Activated T-cell treated with anti-CD3 and anti-CD28 coated beads, Interleukin-2, amount 50 U/mL, for 24 hours (primary cell): ENCODE measurements around the gene ASB16.

Experiments used
- DNase-seq: peaks from one replicate; pipeline ENCODE4 v3.0.0-alpha.2; 2020
- H3K27ac Mint-ChIP-seq: 2 replicates; pipeline ENCODE4 v1.8.0; 2020; ENCODE audit warnings: mild to moderate bottlenecking, mixed read lengths
- H3K27me3 Mint-ChIP-seq: 2 replicates; pipeline ENCODE4 v1.8.0; 2020; ENCODE audit warnings: mixed read lengths
- H3K36me3 Mint-ChIP-seq: 2 replicates; pipeline ENCODE4 v1.8.0; 2020; ENCODE audit warnings: low read depth, mixed read lengths
- H3K4me1 Mint-ChIP-seq: 2 replicates; pipeline ENCODE4 v1.8.0; 2020; ENCODE audit warnings: low read depth, mixed read lengths
- H3K4me3 Mint-ChIP-seq: 2 replicates; pipeline ENCODE4 v1.8.0; 2020; ENCODE audit warnings: mild to moderate bottlenecking, moderate library complexity, mixed read lengths
- H3K9me3 Mint-ChIP-seq: 2 replicates; pipeline ENCODE4 v1.8.0; 2020; ENCODE audit warnings: mixed read lengths

ASB16 gene

DNA sequence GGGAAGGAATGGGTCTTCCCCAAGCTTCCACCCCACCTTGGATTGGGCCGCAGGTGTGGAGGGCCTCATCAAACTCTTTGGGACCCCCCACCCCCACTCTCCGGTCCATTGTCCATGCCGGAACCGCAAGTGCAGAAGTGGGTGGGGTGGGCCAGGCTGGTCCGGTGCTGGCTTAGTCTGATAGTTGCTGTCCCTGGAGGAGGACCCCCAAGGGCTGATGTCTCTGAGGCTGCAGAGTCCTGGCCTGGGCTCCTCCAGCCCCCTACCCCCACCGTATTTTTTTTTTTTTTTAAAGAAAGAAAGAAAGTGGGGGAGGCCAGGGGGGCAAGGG lies 36.3 kb downstream of the ASB16 start:
- DNase-seq, result no peak
- Mint-ChIP-seq H3K27ac (peak overlapping the region; percentile 53), H3K9me3 (no peaks in the 10 kb centered on the region), H3K4me3 (no peak overlapping the region), H3K36me3 (peaks cover 59% of the 10 kb centered on the region), H3K27me3 (no peaks in the 10 kb centered on the region), H3K4me1 (peaks cover 58% of the 10 kb centered on the region)

DNA sequence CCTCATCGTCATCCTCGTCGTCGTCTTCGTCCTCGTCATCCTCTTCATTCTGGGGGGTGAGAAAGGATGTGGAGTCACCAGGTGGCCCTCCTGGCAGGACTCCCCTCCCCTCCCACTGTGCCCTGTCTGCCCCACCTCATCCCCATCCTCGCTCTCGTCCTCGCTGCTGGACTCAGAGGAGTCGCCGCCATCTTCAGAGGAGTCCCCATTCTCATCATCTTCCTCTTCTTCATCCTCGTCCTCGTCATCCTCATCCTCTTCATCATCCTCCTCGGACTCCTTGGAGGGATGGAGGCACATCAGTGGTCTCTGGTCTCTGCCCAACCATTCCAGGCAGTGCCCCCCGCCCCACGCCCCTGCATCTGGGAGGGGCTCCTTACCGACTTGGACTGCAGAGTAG lies 36.8 kb downstream of the ASB16 start:
- Mint-ChIP-seq H3K27me3 (no peaks in the 10 kb centered on the region), H3K9me3 (no peaks in the 10 kb centered on the region), H3K36me3 (peaks cover 64% of the 10 kb centered on the region), H3K4me3 (no peak overlapping the region), H3K27ac (peak overlapping the region; percentile 97), H3K4me1 (peaks cover 62% of the 10 kb centered on the region)
- no peak for DNase-seq

DNA sequence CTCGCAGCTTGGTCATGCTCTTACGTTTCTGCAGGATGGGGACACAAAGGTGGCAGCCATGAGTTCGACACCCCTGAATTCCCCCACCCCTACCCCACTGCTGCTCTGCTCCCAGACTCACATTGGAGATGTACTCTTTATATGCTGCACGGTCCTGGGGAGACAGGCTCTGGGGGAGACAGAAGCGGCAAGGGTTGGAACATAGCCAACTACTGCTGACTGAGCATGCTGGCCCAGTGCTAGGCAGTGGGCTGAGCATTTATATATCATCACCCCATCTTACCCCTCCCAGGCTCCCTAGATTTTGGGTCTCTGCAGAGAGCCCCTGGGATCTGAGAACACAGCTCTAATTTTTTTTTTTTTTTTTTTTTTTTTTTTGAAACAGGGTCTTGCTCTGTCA lies 37.2 kb downstream of the ASB16 start:
- no peak overlapping the region for H3K4me3 Mint-ChIP-seq
- DNase-seq, result no peak
- H3K27me3 Mint-ChIP-seq, result no peaks in the 10 kb centered on the region
- peaks cover 66% of the 10 kb centered on the region for H3K36me3 Mint-ChIP-seq
- no peaks in the 10 kb centered on the region for H3K9me3 Mint-ChIP-seq
- H3K4me1 Mint-ChIP-seq, result peaks cover 62% of the 10 kb centered on the region
- H3K27ac Mint-ChIP-seq, result peak overlapping the region; percentile 97

- H3K27me3 Mint-ChIP-seq, result no peaks in the 10 kb centered on the region
- peaks cover 66% of the 10 kb centered on the region for H3K4me1 Mint-ChIP-seq
- H3K27ac Mint-ChIP-seq, result peak overlapping the region; percentile 97
- peak overlapping the region; percentile 77 for H3K4me3 Mint-ChIP-seq
- DNase-seq, result peak; percentile 56
- no peaks in the 10 kb centered on the region for H3K9me3 Mint-ChIP-seq
- H3K36me3 Mint-ChIP-seq, result peaks cover 87% of the 10 kb centered on the region
Measured at GRCh38 chr17:44209786-44210341, 39.4 kb downstream of the ASB16 start.

- H3K36me3 Mint-ChIP-seq, result peaks cover 92% of the 10 kb centered on the region
- H3K27ac Mint-ChIP-seq, result peak overlapping the region; percentile 97
- peaks cover 73% of the 10 kb centered on the region for H3K4me1 Mint-ChIP-seq
- peak overlapping the region; percentile 77 for H3K4me3 Mint-ChIP-seq
- no peaks in the 10 kb centered on the region for H3K27me3 Mint-ChIP-seq
- no peaks in the 10 kb centered on the region for H3K9me3 Mint-ChIP-seq
- DNase-seq, result peak; percentile 94
Measured at GRCh38 chr17:44210342-44211192, 40.1 kb downstream of the ASB16 start.

DNA sequence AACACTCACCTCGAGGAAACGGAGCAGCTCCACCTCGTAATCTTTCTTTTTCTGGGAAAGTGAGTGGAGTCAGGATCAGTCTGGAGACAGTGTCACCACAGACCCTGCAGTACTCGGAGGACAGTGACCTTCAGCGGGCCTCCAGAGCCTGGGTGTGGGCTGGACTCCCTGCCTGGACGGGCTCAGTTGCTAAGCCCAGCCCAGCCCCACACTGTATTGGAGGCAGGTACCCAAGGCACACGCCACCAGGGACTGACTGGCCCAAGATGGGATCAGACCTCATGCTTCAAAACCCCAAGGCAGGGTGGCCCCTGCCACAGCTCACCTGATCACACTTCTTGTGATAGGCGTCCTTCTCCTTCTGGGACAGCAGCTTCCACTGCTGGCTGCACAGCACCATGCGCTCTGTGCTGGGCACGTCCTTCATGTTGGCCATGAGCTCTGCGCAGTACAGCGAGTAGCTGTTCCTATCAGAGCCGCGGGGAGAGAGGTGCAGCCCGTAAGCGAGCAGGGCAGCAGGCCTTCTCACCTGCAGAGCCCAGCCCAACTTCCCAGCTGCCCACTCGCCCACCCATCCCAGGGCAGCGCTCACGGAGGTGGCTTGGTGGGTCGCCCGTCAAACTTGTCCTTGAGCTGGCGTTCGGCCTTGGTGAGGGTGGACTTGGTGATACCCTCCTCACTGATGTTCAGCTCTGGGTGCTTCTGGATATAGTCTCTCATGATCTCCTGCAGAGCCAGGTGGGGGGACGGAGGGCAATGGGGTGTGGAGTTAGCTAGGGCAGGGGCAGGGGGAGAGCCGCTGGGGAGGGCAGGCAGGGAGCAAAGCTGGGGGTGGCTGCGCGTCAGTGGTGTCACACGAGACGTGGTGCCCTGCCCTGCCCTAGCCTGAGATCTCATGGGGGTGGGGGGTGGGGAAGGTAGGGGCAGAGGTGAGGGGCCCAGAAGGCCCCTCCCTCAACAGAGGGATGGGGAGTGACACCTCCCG lies 41.1 kb downstream of the ASB16 start:
- Mint-ChIP-seq H3K27me3 (no peaks in the 10 kb centered on the region), H3K4me3 (peak overlapping the region; percentile 48), H3K4me1 (peaks cover 79% of the 10 kb centered on the region), H3K36me3 (peaks cover 92% of the 10 kb centered on the region), H3K9me3 (no peaks in the 10 kb centered on the region), H3K27ac (peak overlapping the region; percentile 83)
- no peak for DNase-seq

DNA sequence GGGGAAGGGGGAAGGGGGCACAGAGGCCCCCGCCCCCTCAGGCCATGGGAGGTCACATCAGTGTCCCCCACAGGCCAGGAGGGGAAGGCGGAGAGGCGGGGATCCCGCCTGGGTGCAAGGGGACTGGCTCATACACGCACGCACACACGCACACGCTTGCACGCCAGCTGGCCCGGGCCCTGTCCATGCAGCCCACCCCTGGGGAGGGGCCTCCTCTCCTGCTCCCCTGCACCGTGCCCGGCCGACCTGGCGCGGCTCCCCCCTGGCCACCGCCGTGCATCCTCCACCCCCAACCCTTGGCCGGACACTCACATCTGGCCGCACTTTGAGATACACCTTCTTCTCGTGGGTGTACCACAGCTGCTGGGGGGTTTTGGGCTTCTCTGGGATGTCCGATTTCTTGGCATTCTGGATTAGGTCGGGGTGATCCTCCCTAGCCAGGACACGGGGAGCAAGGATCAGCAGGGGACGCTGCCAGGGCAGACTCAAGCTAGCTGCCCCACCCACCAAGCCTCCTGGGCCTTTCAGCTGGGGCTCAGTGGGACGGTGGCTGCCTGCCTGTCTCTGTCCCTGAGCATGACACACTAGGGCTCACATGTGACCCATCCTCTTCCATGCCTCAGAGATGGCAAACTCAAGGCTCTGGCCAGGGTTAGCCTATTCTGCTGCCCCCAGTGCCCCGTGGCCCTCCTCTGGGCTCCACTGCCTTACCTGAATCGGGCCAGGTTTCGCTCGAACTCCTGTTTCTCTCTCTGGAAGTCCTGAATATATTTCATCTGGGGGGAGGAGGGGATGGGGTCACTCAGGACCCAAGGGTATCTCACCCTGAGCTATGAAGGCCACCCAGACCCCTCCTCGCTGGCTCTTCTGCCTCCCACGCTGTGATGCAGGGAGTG lies 42.3 kb downstream of the ASB16 start:
- no peaks in the 10 kb centered on the region for H3K27me3 Mint-ChIP-seq
- H3K4me3 Mint-ChIP-seq, result peak overlapping the region; percentile 1
- H3K9me3 Mint-ChIP-seq, result no peaks in the 10 kb centered on the region
- peaks cover 92% of the 10 kb centered on the region for H3K36me3 Mint-ChIP-seq
- DNase-seq, result no peak
- H3K4me1 Mint-ChIP-seq, result peaks cover 82% of the 10 kb centered on the region
- H3K27ac Mint-ChIP-seq, result peak overlapping the region; percentile 96

DNA sequence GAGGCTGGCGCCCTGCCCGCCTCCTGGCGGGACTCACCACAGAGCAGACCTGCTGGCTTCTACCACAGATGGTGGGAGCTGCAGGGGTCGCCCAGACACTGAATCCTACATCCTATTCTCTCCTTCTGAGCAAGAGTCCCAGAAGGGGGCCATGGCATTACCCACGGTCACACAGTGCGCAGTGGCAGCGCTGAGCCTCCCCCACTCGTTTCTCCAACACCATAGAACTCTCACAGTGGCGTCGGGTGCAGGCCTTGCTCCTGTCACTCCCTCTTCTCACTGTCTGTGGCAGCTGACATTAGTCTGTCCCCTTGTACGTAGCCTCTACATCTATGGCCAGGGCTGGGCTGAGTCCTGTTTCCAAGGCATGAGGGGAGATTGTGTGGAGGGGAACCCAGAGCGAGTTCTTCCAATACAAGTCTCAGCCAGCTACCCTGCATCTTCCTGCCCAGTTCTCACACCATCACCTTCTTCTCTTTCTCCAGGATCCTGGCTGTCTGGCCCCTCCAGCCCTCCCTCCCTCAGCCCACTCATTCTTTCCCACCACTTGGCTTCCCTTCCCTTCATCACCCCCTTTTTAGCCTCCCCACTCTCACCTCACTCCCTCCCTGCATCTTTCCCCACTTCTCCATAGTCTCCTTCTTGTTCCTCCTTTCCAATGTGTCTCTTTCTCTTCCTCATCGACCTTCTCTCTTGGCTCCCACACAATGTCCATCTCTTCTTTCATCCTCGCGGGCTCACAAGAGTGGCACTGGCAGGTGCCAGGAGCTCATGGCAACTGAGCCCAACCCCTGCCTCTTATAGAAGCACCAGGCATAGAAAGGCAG lies 43.1 kb downstream of the ASB16 start:
- peak overlapping the region; percentile 47 for H3K4me3 Mint-ChIP-seq
- H3K36me3 Mint-ChIP-seq, result peaks cover 88% of the 10 kb centered on the region
- no peaks in the 10 kb centered on the region for H3K9me3 Mint-ChIP-seq
- DNase-seq, result no peak
- H3K27me3 Mint-ChIP-seq, result no peaks in the 10 kb centered on the region
- peaks cover 75% of the 10 kb centered on the region for H3K4me1 Mint-ChIP-seq
- H3K27ac Mint-ChIP-seq, result peak overlapping the region; percentile 96

- Mint-ChIP-seq H3K9me3 (no peaks in the 10 kb centered on the region), H3K36me3 (peaks cover 83% of the 10 kb centered on the region), H3K4me3 (peak overlapping the region; percentile 47), H3K4me1 (peaks cover 70% of the 10 kb centered on the region), H3K27ac (peak overlapping the region; percentile 96), H3K27me3 (no peaks in the 10 kb centered on the region)
- DNase-seq, result no peak
Measured at GRCh38 chr17:44214230-44214494, 43.7 kb downstream of the ASB16 start.

- H3K36me3 Mint-ChIP-seq, result peaks cover 75% of the 10 kb centered on the region
- H3K27me3 Mint-ChIP-seq, result no peaks in the 10 kb centered on the region
- no peak for DNase-seq
- no peaks in the 10 kb centered on the region for H3K9me3 Mint-ChIP-seq
- peak overlapping the region; percentile 91 for H3K4me3 Mint-ChIP-seq
- peak overlapping the region; percentile 96 for H3K27ac Mint-ChIP-seq
- peaks cover 63% of the 10 kb centered on the region for H3K4me1 Mint-ChIP-seq
Measured at GRCh38 chr17:44214896-44215295, 44.4 kb downstream of the ASB16 start.

- Mint-ChIP-seq H3K27me3 (no peaks in the 10 kb centered on the region), H3K9me3 (no peaks in the 10 kb centered on the region), H3K4me3 (peak overlapping the region; percentile 91), H3K36me3 (peaks cover 71% of the 10 kb centered on the region), H3K4me1 (peaks cover 55% of the 10 kb centered on the region), H3K27ac (peak overlapping the region; percentile 96)
- peak; percentile 37 for DNase-seq
Measured at GRCh38 chr17:44216173-44216572, 45.7 kb downstream of the ASB16 start.

GRCh38 chr17:44216694-44217093 lies 46.2 kb downstream of the ASB16 start:
- DNase-seq, result no peak
- Mint-ChIP-seq H3K27ac (peak overlapping the region; percentile 96), H3K27me3 (no peaks in the 10 kb centered on the region), H3K4me1 (peaks cover 51% of the 10 kb centered on the region), H3K36me3 (peaks cover 71% of the 10 kb centered on the region), H3K4me3 (peak overlapping the region; percentile 91), H3K9me3 (no peaks in the 10 kb centered on the region)

GRCh38 chr17:44217738-44218343 lies 47.3 kb downstream of the ASB16 start:
- Mint-ChIP-seq H3K4me1 (peaks cover 54% of the 10 kb centered on the region), H3K9me3 (no peaks in the 10 kb centered on the region), H3K4me3 (peak overlapping the region; percentile 91), H3K27me3 (no peaks in the 10 kb centered on the region), H3K36me3 (peaks cover 64% of the 10 kb centered on the region), H3K27ac (peak overlapping the region; percentile 96)
- DNase-seq, result no peak
